Parathyroid adenoma (tissue), 2 donors: ENCODE measurements around the gene S100A12.

ENCODE experiments used
- H2AFZ ChIP-seq: fragments of 300-600 bp; sonication (generic); one replicate; pipeline ENCODE4 v1.7.0; 2017; ENCODE audit warnings: antibody characterized with exemption, mild to moderate bottlenecking
- H3K27ac ChIP-seq: fragments of 300-600 bp; sonication (generic); one replicate; pipeline ENCODE4 v1.7.0; 2017
- H3K27me3 ChIP-seq: fragments of 300-600 bp; sonication (generic); one replicate; pipeline ENCODE4 v1.7.0; 2017; ENCODE audit warnings: low read length; ENCODE audit not compliant: control insufficient read depth, insufficient read depth
- H3K36me3 ChIP-seq: fragments of 300-600 bp; sonication (generic); one replicate; pipeline ENCODE4 v1.7.0; 2017; ENCODE audit warnings: low read length; ENCODE audit not compliant: control insufficient read depth, insufficient read depth
- H3K4me1 ChIP-seq: fragments of 300-600 bp; sonication (generic); one replicate; pipeline ENCODE4 v1.7.0; 2017; ENCODE audit warnings: control low read depth
- H3K4me2 ChIP-seq: fragments of 300-600 bp; sonication (generic); one replicate; pipeline ENCODE4 v1.7.0; 2017; ENCODE audit warnings: low read length
- H3K4me3 ChIP-seq: fragments of 300-600 bp; sonication (generic); one replicate; pipeline ENCODE4 v1.7.0; 2017; ENCODE audit warnings: low read depth, low read length
- H3K79me2 ChIP-seq: fragments of 300-600 bp; sonication (generic); one replicate; pipeline ENCODE4 v1.7.0; 2017; ENCODE audit warnings: control low read depth
- H3K9ac ChIP-seq: fragments of 300-600 bp; sonication (generic); one replicate; pipeline ENCODE4 v1.7.0; 2017; ENCODE audit warnings: mild to moderate bottlenecking
- H3K9me3 ChIP-seq: fragments of 300-600 bp; sonication (generic); one replicate; pipeline ENCODE4 v1.7.0; 2017; ENCODE audit warnings: low read length; ENCODE audit not compliant: control insufficient read depth
- TF ChIP-seq, protein P1 (sequence below): fragments of 300-600 bp; sonication (generic); IDR thresholded peaks from one replicate; pipeline ENCODE4 v1.7.0; 2017; ENCODE audit warnings: antibody characterized with exemption, mild to moderate bottlenecking
- donor health status: primary hyperparathyroidism.

Gene S100A12

GRCh38 chr1:153368495-153368894, 6.9 kb downstream of the S100A12 start:
- H3K4me1 ChIP-seq = no peaks in the 10 kb centered on the region

DNA sequence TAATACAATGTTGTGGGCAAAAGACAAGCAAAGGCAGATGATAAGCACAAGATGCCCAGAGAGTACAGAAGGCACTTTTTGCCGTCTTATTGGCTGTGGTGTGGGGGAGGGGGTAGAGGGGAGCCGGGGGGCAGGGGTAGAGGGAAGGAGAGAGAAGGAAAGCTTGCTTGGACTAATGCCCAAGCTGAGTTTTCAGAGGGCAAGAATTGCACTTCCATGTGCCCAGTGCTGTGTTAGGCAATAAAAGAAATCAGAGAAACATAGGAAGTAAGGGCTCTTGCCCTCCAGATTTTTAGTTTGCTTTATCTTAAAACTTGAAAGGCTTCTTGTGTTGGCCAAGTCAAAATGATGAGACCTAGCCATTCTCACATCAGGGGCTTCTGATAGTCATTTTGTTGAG, 8.3 kb downstream of the S100A12 start:
- no peaks in the 10 kb centered on the region for H3K36me3 ChIP-seq
- H3K9ac ChIP-seq = no peak overlapping the region
- no peaks in the 10 kb centered on the region for H3K27me3 ChIP-seq
- no peak overlapping the region for H3K27ac ChIP-seq
- H3K4me2 ChIP-seq = no peak overlapping the region
- TF ChIP-seq, protein P1, sequence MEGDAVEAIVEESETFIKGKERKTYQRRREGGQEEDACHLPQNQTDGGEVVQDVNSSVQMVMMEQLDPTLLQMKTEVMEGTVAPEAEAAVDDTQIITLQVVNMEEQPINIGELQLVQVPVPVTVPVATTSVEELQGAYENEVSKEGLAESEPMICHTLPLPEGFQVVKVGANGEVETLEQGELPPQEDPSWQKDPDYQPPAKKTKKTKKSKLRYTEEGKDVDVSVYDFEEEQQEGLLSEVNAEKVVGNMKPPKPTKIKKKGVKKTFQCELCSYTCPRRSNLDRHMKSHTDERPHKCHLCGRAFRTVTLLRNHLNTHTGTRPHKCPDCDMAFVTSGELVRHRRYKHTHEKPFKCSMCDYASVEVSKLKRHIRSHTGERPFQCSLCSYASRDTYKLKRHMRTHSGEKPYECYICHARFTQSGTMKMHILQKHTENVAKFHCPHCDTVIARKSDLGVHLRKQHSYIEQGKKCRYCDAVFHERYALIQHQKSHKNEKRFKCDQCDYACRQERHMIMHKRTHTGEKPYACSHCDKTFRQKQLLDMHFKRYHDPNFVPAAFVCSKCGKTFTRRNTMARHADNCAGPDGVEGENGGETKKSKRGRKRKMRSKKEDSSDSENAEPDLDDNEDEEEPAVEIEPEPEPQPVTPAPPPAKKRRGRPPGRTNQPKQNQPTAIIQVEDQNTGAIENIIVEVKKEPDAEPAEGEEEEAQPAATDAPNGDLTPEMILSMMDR = no peak
- no peaks in the 10 kb centered on the region for H3K9me3 ChIP-seq
- no peaks in the 10 kb centered on the region for H3K79me2 ChIP-seq
- no peak overlapping the region for H2AFZ ChIP-seq
- H3K4me1 ChIP-seq = no peaks in the 10 kb centered on the region
- no peak overlapping the region for H3K4me3 ChIP-seq

More at GRCh38 chr1:153368495-153368894, 6.9 kb downstream of the S100A12 start:
- Histone ChIP-seq H3K36me3 (no peaks in the 10 kb centered on the region), H3K4me3 (no peak overlapping the region), H2AFZ (no peak overlapping the region), H3K9ac (no peak overlapping the region), H3K27ac (no peak overlapping the region), H3K27me3 (no peaks in the 10 kb centered on the region), H3K79me2 (no peaks in the 10 kb centered on the region), H3K9me3 (no peaks in the 10 kb centered on the region), H3K4me2 (no peak overlapping the region)
- TF ChIP-seq, protein P1 = no peak

DNA sequence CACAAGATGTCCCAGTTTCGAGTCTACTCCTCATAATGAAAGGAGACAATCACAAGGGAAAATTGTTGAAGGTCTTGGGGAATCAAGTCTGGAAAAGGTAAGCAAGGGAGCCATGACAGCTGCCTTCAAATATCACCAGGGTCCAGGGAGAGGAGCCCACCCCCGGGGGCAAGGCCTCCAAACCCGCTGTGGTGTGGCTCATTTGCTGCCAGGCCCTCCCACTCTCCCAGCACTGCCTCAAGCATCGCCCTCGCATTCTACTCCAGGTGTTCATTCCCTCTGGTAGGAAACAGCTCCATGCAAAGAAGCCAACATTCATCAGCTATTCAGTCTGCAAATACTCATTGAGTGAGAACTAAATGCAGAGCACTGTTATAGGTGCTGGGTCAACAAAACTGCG, 9.2 kb downstream of the S100A12 start:
- Histone ChIP-seq H3K9ac (no peak overlapping the region), H3K27ac (no peak overlapping the region), H2AFZ (no peak overlapping the region), H3K9me3 (no peaks in the 10 kb centered on the region), H3K27me3 (no peaks in the 10 kb centered on the region), H3K4me1 (no peaks in the 10 kb centered on the region), H3K4me3 (no peak overlapping the region), H3K36me3 (no peaks in the 10 kb centered on the region), H3K79me2 (no peaks in the 10 kb centered on the region), H3K4me2 (no peak overlapping the region)
- TF ChIP-seq, protein P1 = no peak

DNA sequence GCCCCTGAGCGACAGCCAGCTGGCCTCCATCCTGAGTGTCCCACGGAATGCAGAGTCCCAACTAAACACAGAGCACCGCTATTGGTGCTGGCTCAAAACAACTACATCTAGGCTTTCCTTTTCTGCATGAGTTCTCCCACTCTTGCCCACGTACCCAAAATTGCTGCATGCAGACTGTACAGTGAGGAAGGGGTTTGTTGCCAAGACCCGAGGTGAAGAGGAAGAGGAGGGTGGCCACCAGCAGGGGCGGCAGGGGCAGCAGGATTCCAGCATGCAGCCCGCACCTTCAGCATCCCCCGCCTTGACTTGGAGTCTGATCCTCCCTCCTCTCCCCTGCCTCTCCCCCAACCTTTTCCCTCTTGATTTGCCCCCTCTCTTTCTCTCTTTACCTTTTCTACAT, 9.7 kb downstream of the S100A12 start:
- Histone ChIP-seq H3K9ac (no peak overlapping the region), H3K36me3 (no peaks in the 10 kb centered on the region), H3K9me3 (no peaks in the 10 kb centered on the region), H3K4me2 (no peak overlapping the region), H2AFZ (no peak overlapping the region), H3K79me2 (no peaks in the 10 kb centered on the region), H3K27ac (no peak overlapping the region), H3K4me1 (no peaks in the 10 kb centered on the region), H3K4me3 (no peak overlapping the region), H3K27me3 (no peaks in the 10 kb centered on the region)
- TF ChIP-seq, protein P1 = no peak
